M059J (cell line): ENCODE results near the gene SORCS2. TPM values are rescaled to one million over a fixed set of nuclear protein-coding genes. Genes with fewer than 3 reads are reported as not detected.
"Not testable (repeated sequence)": the region's sequence is repeated elsewhere in the genome, so short reads cannot be mapped to it uniquely, and the experiment has no call there.

Experiments used
- DNase-seq: peaks from one replicate; pipeline ENCODE4 v3.0.0-alpha.2; 2012; ENCODE audit warnings: low read depth
- total RNA-seq: library from RNA; depleted of rRNA; stranded (reverse); fragments of >200 nt; shearing (Covaris generic); gene quantifications from 2 replicates; pipeline ENCODE4 v1.2.3, GENCODE V29; 2014

SORCS2 gene
- total RNA-seq, 1 experiment from 2014 or later: 0.02 TPM

- no peak for DNase-seq
Measured at GRCh38 chr4:7160439-7160838, 31.9 kb upstream of the SORCS2 start.

GRCh38 chr4:7160951-7161440 lies 31.3 kb upstream of the SORCS2 start:
- DNase-seq: no peak

- DNase-seq: no peak
Measured at GRCh38 chr4:7161721-7162214, 30.6 kb upstream of the SORCS2 start.

GRCh38 chr4:7165056-7165873 lies 27.1 kb upstream of the SORCS2 start:
- not testable (repeated sequence) for DNase-seq

GRCh38 chr4:7165874-7166201 lies 26.5 kb upstream of the SORCS2 start:
- no peak for DNase-seq

GRCh38 chr4:7166237-7166636 lies 26.1 kb upstream of the SORCS2 start:
- no peak for DNase-seq

- DNase-seq: no peak
Measured at GRCh38 chr4:7166981-7167700, 25.2 kb upstream of the SORCS2 start.

- DNase-seq: no peak
Measured at GRCh38 chr4:7167706-7168105, 24.6 kb upstream of the SORCS2 start.

- DNase-seq: no peak
Measured at GRCh38 chr4:7168106-7168505, 24.2 kb upstream of the SORCS2 start.

- DNase-seq: no peak
Measured at GRCh38 chr4:7169134-7169533, 23.2 kb upstream of the SORCS2 start.

GRCh38 chr4:7170012-7170411 lies 22.3 kb upstream of the SORCS2 start:
- DNase-seq: no peak

GRCh38 chr4:7171191-7171900 lies 21.0 kb upstream of the SORCS2 start:
- DNase-seq: peak; percentile 20

- DNase-seq: no peak
Measured at GRCh38 chr4:7172508-7172907, 19.8 kb upstream of the SORCS2 start.

- no peak for DNase-seq
Measured at GRCh38 chr4:7172946-7173345, 19.4 kb upstream of the SORCS2 start.

- no peak for DNase-seq
Measured at GRCh38 chr4:7173841-7174449, 18.4 kb upstream of the SORCS2 start.

GRCh38 chr4:7179158-7179557 lies 13.2 kb upstream of the SORCS2 start:
- DNase-seq: no peak

- DNase-seq: no peak
Measured at GRCh38 chr4:7180938-7181337, 11.4 kb upstream of the SORCS2 start.

- no peak for DNase-seq
Measured at GRCh38 chr4:7182616-7183015, 9.7 kb upstream of the SORCS2 start.

- peak; percentile 20 for DNase-seq
Measured at GRCh38 chr4:7183161-7183560, 9.2 kb upstream of the SORCS2 start.

- DNase-seq: no peak
Measured at GRCh38 chr4:7183780-7184460, 8.4 kb upstream of the SORCS2 start.

GRCh38 chr4:7185487-7186030 lies 6.8 kb upstream of the SORCS2 start:
- no peak for DNase-seq
